PC-9 (cell line): ENCODE measurements around the gene GNG7. TPM values are rescaled to one million over a fixed set of nuclear protein-coding genes. Genes with fewer than 3 reads are reported as not detected.

ENCODE experiments used
- BruUV-seq: library from RNA; stranded (reverse); fragments of 400-500 nt; replicated peaks from 2 replicates; lab custom pipeline; 2021; lab: Mats Ljungman, UMichigan
- CTCF ChIA-PET: fragments of 300-600 bp; sonication (Branson Sonifier 250); formaldehyde crosslinking; loops from one replicate; lab custom pipeline; 2022; ENCODE audit warnings: antibody characterized with exemption; lab: Charles Lee
- POLR2A ChIA-PET: fragments of 300-600 bp; sonication (Branson Sonifier 250); formaldehyde crosslinking; loops from one replicate; lab custom pipeline; 2022; ENCODE audit warnings: antibody characterized with exemption; ENCODE audit not compliant: unreplicated experiment; lab: Charles Lee
- DNase-seq, 2 experiments: peaks; one replicate each; pipeline versions ENCODE4 v3.0.0 to v3.0.0-alpha.2; 2015 to 2022; ENCODE audit warnings: mixed read lengths in 1 of 2
- H2AFZ ChIP-seq: fragments of 200-600 bp; sonication (generic); 2 replicates; pipeline ENCODE4 v1.8.1; 2017; ENCODE audit warnings: antibody characterized with exemption
- H3F3A ChIP-seq: fragments of 200-600 bp; sonication (generic); 2 replicates; pipeline ENCODE4 v1.8.1; 2017; ENCODE audit warnings: antibody characterized with exemption, mild to moderate bottlenecking, low read depth; ENCODE audit not compliant: insufficient read depth
- H3K27ac ChIP-seq: fragments of 200-600 bp; sonication (generic); 2 replicates; pipeline ENCODE4 v1.6.1; 2016; ENCODE audit warnings: mixed run types
- H3K27me3 ChIP-seq: fragments of 200-600 bp; sonication (generic); 2 replicates; pipeline ENCODE4 v1.6.1; 2016; ENCODE audit warnings: low read depth, mixed run types; ENCODE audit not compliant: insufficient read depth
- H3K36me3 ChIP-seq: fragments of 200-600 bp; sonication (generic); 2 replicates; pipeline ENCODE4 v1.6.1; 2016; ENCODE audit warnings: low read depth, mixed run types
- H3K4me1 ChIP-seq: fragments of 200-600 bp; sonication (generic); replicated peaks from 2 replicates; pipeline ENCODE4 v1.6.1; 2016; ENCODE audit warnings: mixed run types; ENCODE audit not compliant: insufficient read depth
- H3K4me2 ChIP-seq: fragments of 200-600 bp; sonication (generic); 2 replicates; pipeline ENCODE4 v1.6.1; 2017; ENCODE audit warnings: mixed run types
- H3K4me3 ChIP-seq: fragments of 200-600 bp; sonication (generic); 2 replicates; pipeline ENCODE4 v1.6.1; 2016; ENCODE audit warnings: mixed run types
- H3K79me2 ChIP-seq: fragments of 200-600 bp; sonication (generic); 2 replicates; pipeline ENCODE4 v1.6.1; 2017; ENCODE audit warnings: low read depth, mixed run types
- H3K9me2 ChIP-seq: fragments of 200-600 bp; sonication (generic); 2 replicates; pipeline ENCODE4 v1.8.1; 2017; ENCODE audit warnings: mild to moderate bottlenecking; ENCODE audit not compliant: insufficient read depth
- H3K9me3 ChIP-seq: fragments of 200-600 bp; sonication (generic); 2 replicates; pipeline ENCODE4 v1.8.1; 2016; ENCODE audit warnings: low read depth; ENCODE audit not compliant: insufficient read depth
- H4K20me1 ChIP-seq: fragments of 200-600 bp; sonication (generic); 2 replicates; pipeline ENCODE4 v1.8.1; 2017; ENCODE audit not compliant: insufficient read depth
- EZH2 ChIP-seq: fragments of 200-600 bp; sonication (generic); IDR thresholded peaks from 2 replicates; pipeline ENCODE4 v1.8.0; 2017; ENCODE audit warnings: antibody characterized with exemption, low read depth
- intact Hi-C: fragments of 100-400 bp; cut with micrococcal nuclease; formaldehyde crosslinking; loops from one replicate; pipeline ENCODE4 v1.10.0; 2022; ENCODE audit not compliant: unreplicated experiment
- total RNA-seq: library from RNA; stranded (reverse); gene quantifications from 2 replicates; pipeline ENCODE4 v1.2.3, GENCODE V29; 2021
- TF ChIP-seq, protein P1 (sequence below): fragments of 200-600 bp; sonication (generic); conservative IDR thresholded peaks from 2 replicates; pipeline ENCODE4 v1.6.1; 2017; ENCODE audit warnings: mixed run types, antibody characterized with exemption, mild to moderate bottlenecking, moderate library complexity

Gene GNG7
- total RNA-seq, 1 experiment from 2014 or later = 2.8 TPM

DNA sequence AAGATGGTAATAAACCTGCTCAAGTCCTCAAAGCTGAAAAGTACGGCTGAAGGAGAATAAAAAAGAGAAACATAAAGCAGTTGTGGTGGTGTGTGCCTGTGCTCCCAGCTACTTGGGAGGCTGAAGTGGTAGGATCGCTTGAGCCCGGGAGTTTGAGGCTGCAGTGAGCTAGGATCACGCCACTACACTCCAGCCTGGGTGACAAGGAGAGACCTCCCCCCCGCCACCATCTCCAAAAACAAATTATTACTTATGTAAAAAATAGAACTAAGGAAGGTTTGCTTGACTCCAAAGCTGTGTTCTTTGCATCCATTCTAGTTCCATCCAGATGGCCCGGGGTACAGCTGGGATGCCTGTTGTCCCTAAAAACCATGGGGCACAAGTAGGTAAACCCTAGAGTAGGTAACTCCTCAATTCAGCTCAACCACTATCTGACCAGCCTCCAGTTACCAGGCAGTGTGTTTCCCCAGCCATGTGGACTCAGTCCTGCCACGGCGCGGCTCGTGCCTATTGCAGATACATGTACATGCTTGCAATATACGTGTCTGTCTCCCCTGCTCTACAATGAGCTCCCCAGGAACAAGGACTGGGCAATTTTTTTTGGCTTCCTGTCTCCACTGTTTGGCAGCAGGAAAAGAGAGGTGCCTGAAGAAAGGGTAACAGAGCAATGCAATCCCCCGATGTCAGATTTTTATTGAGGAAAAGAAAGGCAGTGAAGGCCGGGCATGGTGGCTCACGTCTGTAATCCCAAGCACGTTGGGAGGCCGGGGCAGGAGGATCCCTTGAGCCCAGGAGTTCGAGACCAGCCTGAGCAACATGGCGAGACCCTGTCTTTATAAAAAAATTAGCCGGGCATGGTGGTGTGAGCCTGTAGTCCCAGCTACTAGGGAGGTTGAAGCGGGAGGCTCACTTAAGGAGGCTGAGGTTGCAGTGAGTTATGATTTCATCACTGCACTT, 101.3 kb downstream of the GNG7 start:
- no peaks in the 10 kb centered on the region for H3K4me1 ChIP-seq
- POLR2A ChIA-PET = no interaction called here
- intact Hi-C loops = no loop called here
- H3F3A ChIP-seq = no peaks in the 10 kb centered on the region
- H4K20me1 ChIP-seq = no peaks in the 10 kb centered on the region
- H3K4me2 ChIP-seq = no peak overlapping the region
- H2AFZ ChIP-seq = no peak overlapping the region
- no peaks in the 10 kb centered on the region for H3K36me3 ChIP-seq
- H3K9me3 ChIP-seq = no peaks in the 10 kb centered on the region
- H3K79me2 ChIP-seq = no peaks in the 10 kb centered on the region
- TF ChIP-seq, protein P1, sequence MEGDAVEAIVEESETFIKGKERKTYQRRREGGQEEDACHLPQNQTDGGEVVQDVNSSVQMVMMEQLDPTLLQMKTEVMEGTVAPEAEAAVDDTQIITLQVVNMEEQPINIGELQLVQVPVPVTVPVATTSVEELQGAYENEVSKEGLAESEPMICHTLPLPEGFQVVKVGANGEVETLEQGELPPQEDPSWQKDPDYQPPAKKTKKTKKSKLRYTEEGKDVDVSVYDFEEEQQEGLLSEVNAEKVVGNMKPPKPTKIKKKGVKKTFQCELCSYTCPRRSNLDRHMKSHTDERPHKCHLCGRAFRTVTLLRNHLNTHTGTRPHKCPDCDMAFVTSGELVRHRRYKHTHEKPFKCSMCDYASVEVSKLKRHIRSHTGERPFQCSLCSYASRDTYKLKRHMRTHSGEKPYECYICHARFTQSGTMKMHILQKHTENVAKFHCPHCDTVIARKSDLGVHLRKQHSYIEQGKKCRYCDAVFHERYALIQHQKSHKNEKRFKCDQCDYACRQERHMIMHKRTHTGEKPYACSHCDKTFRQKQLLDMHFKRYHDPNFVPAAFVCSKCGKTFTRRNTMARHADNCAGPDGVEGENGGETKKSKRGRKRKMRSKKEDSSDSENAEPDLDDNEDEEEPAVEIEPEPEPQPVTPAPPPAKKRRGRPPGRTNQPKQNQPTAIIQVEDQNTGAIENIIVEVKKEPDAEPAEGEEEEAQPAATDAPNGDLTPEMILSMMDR = no peak
- no peaks in the 10 kb centered on the region for H3K27me3 ChIP-seq
- no peak overlapping the region for H3K27ac ChIP-seq
- no TSS peak for BruUV-seq
- CTCF ChIA-PET = interaction anchor here (0.7 kb wide), 1 partner anchor 210 kb away, joined by 3 read pairs; no protein-coding TSS in a partner anchor
- DNase-seq = no peak
- no peak overlapping the region for H3K4me3 ChIP-seq
- H3K9me2 ChIP-seq = no peaks in the 10 kb centered on the region

DNA sequence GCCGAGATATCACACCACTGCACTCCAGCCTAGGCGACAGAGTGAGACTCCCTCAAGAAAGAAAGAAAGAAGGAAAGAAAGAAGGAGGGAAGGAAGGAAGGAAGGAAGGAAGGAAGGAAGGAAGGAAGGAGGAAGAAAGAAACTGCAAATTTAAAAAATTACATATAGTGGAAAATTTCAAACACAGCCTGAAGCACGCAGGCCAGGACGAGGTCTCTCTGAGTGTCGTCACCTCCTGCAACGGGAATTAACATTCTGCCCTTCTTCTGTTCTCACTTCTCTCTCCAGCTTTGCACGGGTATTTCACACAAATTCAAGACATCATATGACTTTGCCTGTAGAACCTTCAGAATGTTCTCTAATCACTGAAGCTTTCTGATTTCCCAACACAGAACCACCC, 108.2 kb downstream of the GNG7 start:
- ChIA-PET CTCF (no interaction called here), POLR2A (interaction anchor here (0.6 kb wide), 1 partner anchor 497 kb away, joined by 3 read pairs; no protein-coding TSS in a partner anchor)
- H3K4me1 ChIP-seq = no peaks in the 10 kb centered on the region
- no peaks in the 10 kb centered on the region for H4K20me1 ChIP-seq
- BruUV-seq = no TSS peak
- intact Hi-C loops = no loop called here
- no peak overlapping the region for H3K27ac ChIP-seq
- no peak for TF ChIP-seq EZH2
- TF ChIP-seq, protein P1 = no peak
- no peaks in the 10 kb centered on the region for H3K9me3 ChIP-seq
- H3K9me2 ChIP-seq = no peaks in the 10 kb centered on the region
- no peaks in the 10 kb centered on the region for H3K36me3 ChIP-seq
- no peak overlapping the region for H2AFZ ChIP-seq
- H3K4me2 ChIP-seq = no peak overlapping the region
- no peak for DNase-seq
- no peaks in the 10 kb centered on the region for H3K27me3 ChIP-seq
- no peaks in the 10 kb centered on the region for H3K79me2 ChIP-seq
- no peak overlapping the region for H3K4me3 ChIP-seq
- no peaks in the 10 kb centered on the region for H3F3A ChIP-seq

DNA sequence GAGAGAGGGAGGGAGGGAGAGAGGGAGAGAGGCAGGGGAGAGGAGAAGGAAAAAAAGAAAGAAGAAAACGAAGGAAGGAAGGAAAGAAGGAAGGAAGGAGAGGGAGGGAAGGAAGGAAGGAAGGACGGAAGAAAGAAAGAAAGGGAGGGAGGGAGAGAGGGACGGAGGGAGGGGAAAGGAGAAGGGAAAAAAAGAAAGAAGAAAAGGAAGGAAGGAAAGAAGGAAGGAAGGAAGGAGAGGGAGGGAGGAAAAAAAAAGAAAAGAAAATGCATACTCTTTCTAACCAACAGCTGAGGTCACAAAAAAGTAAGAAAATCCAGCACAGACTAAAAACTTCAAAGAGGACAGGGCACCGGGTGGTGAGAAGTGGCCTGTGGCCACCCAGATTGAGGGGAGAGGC, 109.7 kb downstream of the GNG7 start:
- Histone ChIP-seq H3K27me3 (no peaks in the 10 kb centered on the region), H3K79me2 (no peaks in the 10 kb centered on the region), H3K9me3 (no peaks in the 10 kb centered on the region), H3K36me3 (no peaks in the 10 kb centered on the region), H3F3A (no peaks in the 10 kb centered on the region), H3K4me3 (no peak overlapping the region), H3K27ac (no peak overlapping the region), H3K9me2 (no peaks in the 10 kb centered on the region), H4K20me1 (no peaks in the 10 kb centered on the region), H2AFZ (no peak overlapping the region), H3K4me1 (no peaks in the 10 kb centered on the region), H3K4me2 (no peak overlapping the region)
- TF ChIP-seq, protein P1 = no peak
- TF ChIP-seq EZH2 = no peak
- ChIA-PET POLR2A (no interaction called here), CTCF (no interaction called here)
- intact Hi-C loops = no loop called here
- DNase-seq = no peak
- no TSS peak for BruUV-seq
